H1 (cell line): ENCODE data around the gene DCANP1. TPM values are rescaled to one million over a fixed set of nuclear protein-coding genes. Genes with fewer than 3 reads are reported as not detected.

Experiments used
- BCL11A ChIP-seq, 2 experiments: IDR thresholded peaks; one replicate each; pipeline ENCODE4 v1.6.1; 2011; ENCODE audit warnings: low read depth in 2 of 2, low read length in 2 of 2, mild to moderate bottlenecking in 2 of 2
- EZH2 ChIP-seq: fragments of 200-600 bp; sonication (generic); IDR thresholded peaks from 2 replicates; pipeline ENCODE4 v1.7.1; 2012; ENCODE audit warnings: low read depth, mild to moderate bottlenecking, moderate library complexity, low read length, inconsistent platforms; ENCODE audit not compliant: severe bottlenecking
- RNF2 ChIP-seq: fragments of 200-900, 300-1000 bp; sonication (generic); IDR thresholded peaks from 2 replicates; pipeline ENCODE4 v1.7.1; 2016; ENCODE audit warnings: borderline replicate concordance, low read depth, mild to moderate bottlenecking, antibody characterized with exemption, low read length; ENCODE audit not compliant: poor library complexity, severe bottlenecking; ENCODE audit errors: missing control alignments
- polyA plus RNA-seq, 7 experiments: library from polyadenylated mRNA; depleted of rRNA in 3 of 7; stranded (reverse) in 5 of 7; unstranded in 2 of 7; fragments of >200 nt in 5 of 7; fragments of 200-250 nt in 2 of 7; gene quantifications; 1 replicate in 5 of 7; 2 replicates in 1 of 7; 4 replicates in 1 of 7; pipeline versions ENCODE4 v1.2.1 to v1.2.3, GENCODE V29; 2011 to 2013; ENCODE audit warnings: missing spikeins in 2 of 7, mixed read lengths in 2 of 7
- total RNA-seq: library from RNA; stranded (reverse); fragmentation: NEBNext Ultra II Directional; extraction: Animal tissue kit (Norgen Biotek cat#: 25700); gene quantifications from 2 replicates; pipeline ENCODE4 v1.2.1, GENCODE V29; 2021

The DCANP1 gene
- total and polyA plus RNA-seq, 2 of the 8 experiments (the other 6 are each of a cell fraction or from before 2014, with no cell fraction given): not detected

GRCh38 chr5:135457424-135458071, 10.4 kb upstream of the DCANP1 start (continued):
- TF ChIP-seq RNF2 (no peak), BCL11A (IDR thresholded peaks at IDR 0.05; ENCODE audit: low read depth in 2 of 2, low read length in 2 of 2) (no peak), EZH2 (no peak)
